PC-3 (cell line): ENCODE results near the gene LOX. TPM values are rescaled to one million over a fixed set of nuclear protein-coding genes. Genes with fewer than 3 reads are reported as not detected.

Source experiments
- ATAC-seq: fragments of 200-7000 bp; cut with Tn5 transposase; 2 replicates; pipeline ENCODE4 v1.9.1; 2020; ENCODE audit warnings: mild to moderate bottlenecking, moderate library complexity
- Bru-seq: library from RNA; stranded (reverse); fragments of 400-500 nt; gene quantifications from one replicate; lab custom pipeline; 2021; lab: Mats Ljungman, UMichigan
- BruChase-seq, 2 experiments: library from RNA; stranded (reverse); fragments of 400-500 nt; gene quantifications; one replicate each; lab custom pipeline; 2021; lab: Mats Ljungman, UMichigan
- BruUV-seq: library from RNA; stranded (reverse); fragments of 400-500 nt; replicated peaks from 2 replicates; lab custom pipeline; 2021; lab: Mats Ljungman, UMichigan
- CTCF ChIA-PET: fragments of 300-600 bp; sonication (Branson Sonifier 250); formaldehyde crosslinking; loops from one replicate; lab custom pipeline; 2022; ENCODE audit warnings: antibody characterized with exemption; lab: Charles Lee
- POLR2A ChIA-PET: fragments of 300-600 bp; sonication (Branson Sonifier 250); formaldehyde crosslinking; loops from one replicate; lab custom pipeline; 2022; ENCODE audit warnings: antibody characterized with exemption; ENCODE audit not compliant: unreplicated experiment; lab: Charles Lee
- DNase-seq: peaks from one replicate; pipeline ENCODE4 v3.0.0-alpha.2; 2015
- H2AFZ ChIP-seq: fragments of 300-600 bp; sonication (generic); 2 replicates; pipeline ENCODE4 v1.6.0; 2016; ENCODE audit warnings: antibody characterized with exemption, low read length
- H3F3A ChIP-seq: fragments of 300-600 bp; sonication (generic); one replicate; pipeline ENCODE4 v1.6.0; 2017; ENCODE audit warnings: antibody characterized with exemption, low read length, control low read depth, mild to moderate bottlenecking; ENCODE audit not compliant: unreplicated experiment
- H3K27ac ChIP-seq: fragments of 300-600 bp; sonication (generic); 2 replicates; pipeline ENCODE4 v1.5.1; 2016; ENCODE audit warnings: mild to moderate bottlenecking, low read length
- H3K27me3 ChIP-seq: fragments of 300-600 bp; sonication (generic); 2 replicates; pipeline ENCODE4 v1.6.1; 2016; ENCODE audit warnings: low read length, mixed read lengths
- H3K36me3 ChIP-seq: fragments of 300-600 bp; sonication (generic); 2 replicates; pipeline ENCODE4 v1.6.1; 2016; ENCODE audit warnings: low read depth, mixed run types, low read length, mixed read lengths
- H3K4me1 ChIP-seq: fragments of 300-600 bp; sonication (generic); 2 replicates; pipeline ENCODE4 v1.5.1; 2016; ENCODE audit warnings: low read length; ENCODE audit not compliant: insufficient read depth
- H3K4me2 ChIP-seq: fragments of 300-600 bp; sonication (generic); 2 replicates; pipeline ENCODE4 v1.6.0; 2016; ENCODE audit warnings: low read length
- H3K4me3 ChIP-seq: fragments of 300-600 bp; sonication (generic); 2 replicates; pipeline ENCODE4 v1.5.1; 2016; ENCODE audit warnings: mild to moderate bottlenecking, low read length, mixed read lengths
- H3K79me2 ChIP-seq: fragments of 300-600 bp; sonication (generic); 2 replicates; pipeline ENCODE4 v1.6.1; 2017; ENCODE audit warnings: low read length, mixed read lengths
- H3K9ac ChIP-seq: fragments of 300-600 bp; sonication (generic); 2 replicates; pipeline ENCODE4 v1.6.0; 2016; ENCODE audit warnings: mild to moderate bottlenecking, low read length
- H3K9me2 ChIP-seq: fragments of 300-600 bp; sonication (generic); replicated peaks from 2 replicates; pipeline ENCODE4 v1.6.1; 2016; ENCODE audit warnings: mixed run types, low read length, mixed read lengths
- H3K9me3 ChIP-seq: fragments of 300-600 bp; sonication (generic); 2 replicates; pipeline ENCODE4 v1.6.1; 2016; ENCODE audit warnings: low read length, mixed read lengths
- H4K20me1 ChIP-seq: fragments of 300-600 bp; sonication (generic); 2 replicates; pipeline ENCODE4 v1.6.1; 2016; ENCODE audit warnings: low read length, mixed read lengths
- CTCF ChIP-seq: fragments of 300-600 bp; sonication (generic); conservative IDR thresholded peaks from 2 replicates; pipeline ENCODE4 v1.5.1; 2017; ENCODE audit warnings: antibody characterized with exemption, low read depth, mild to moderate bottlenecking, low read length
- EZH2 ChIP-seq: fragments of 300-600 bp; sonication (generic); IDR thresholded peaks from one replicate; pipeline ENCODE4 v1.6.1; 2017; ENCODE audit warnings: antibody characterized with exemption, mild to moderate bottlenecking, low read length; ENCODE audit not compliant: unreplicated experiment
- EZH2phosphoT487 ChIP-seq: fragments of 300-600 bp; sonication (generic); IDR thresholded peaks from 2 replicates; pipeline ENCODE4 v1.6.1; 2018; ENCODE audit warnings: mild to moderate bottlenecking, antibody characterized with exemption, low read length, borderline replicate concordance
- intact Hi-C: fragments of 100-400 bp; cut with micrococcal nuclease; formaldehyde crosslinking; loops from 2 replicates; pipeline ENCODE4 v1.9.0; 2023
- long read RNA-seq: library from polyadenylated mRNA; unstranded; transcript quantifications from one replicate; pipeline ENCODE4 v2.0.0, GENCODE V29; 2021; ENCODE audit not compliant: unreplicated experiment
- total RNA-seq: library from RNA; depleted of rRNA; stranded (reverse); fragments of >200 nt; gene quantifications from 2 replicates; pipeline ENCODE4 v1.2.3, GENCODE V29; 2014; rRNA removed

The LOX gene
- total RNA-seq (0.18 and 0.23 TPM in 2 replicates), Bru-seq, nascent RNA (percentile 25 among the genes with signal in this experiment), BruChase-seq, experiment 1, labeled RNA remaining after a 6-hour chase (percentile 28 among the genes with signal in this experiment), BruChase-seq, experiment 2, labeled RNA remaining after a 2-hour chase (percentile 34 among the genes with signal in this experiment)
- long read RNA-seq, full-length matches to known transcripts: 4 of 5 reads
- long read RNA-seq, partial matches to known transcripts: 0 of 5 reads
- long read RNA-seq, other reads (novel, unspliced or antisense): 1 of 5 reads

- H3K27ac ChIP-seq: 0 out of 2 replicates have a peak within 1 kb of the TSS, but pooled peaks have one; percentile 26
- no TSS peak for BruUV-seq
- DNase-seq (peak; percentile 54), ATAC-seq (peak; percentile 58)
- H3K9ac ChIP-seq: peak within 1 kb of the TSS; percentile 33
- intact Hi-C loops: no loop called here
- CTCF ChIA-PET: interaction anchor here (0.6 to 3.1 kb wide), 4 partner anchors 85 to 1120 kb away, joined by 3 to 15 read pairs (median 3); no protein-coding TSS in a partner anchor
- H3K9me2 ChIP-seq: no peaks in the 10 kb centered on the region
- no peaks in the 10 kb centered on the region for H3K36me3 ChIP-seq
- H3K4me2 ChIP-seq: peak within 1 kb of the TSS; percentile 99
- H3K4me1 ChIP-seq: peaks cover 10% of the 10 kb centered on the region; the same call in 1 of the 2 replicates
- H3K27me3 ChIP-seq: no peaks in the 10 kb centered on the region
- H4K20me1 ChIP-seq: no peaks in the 10 kb centered on the region
- H3K4me3 ChIP-seq: peak within 1 kb of the TSS; percentile 76
- H2AFZ ChIP-seq: peak within 1 kb of the TSS; percentile 89
- H3K79me2 ChIP-seq: no peaks in the 10 kb centered on the region
- H3K9me3 ChIP-seq: no peaks in the 10 kb centered on the region
- TF ChIP-seq CTCF (no peak), EZH2phosphoT487 (no peak), EZH2 (no peak)
- POLR2A ChIA-PET: interaction anchor here (0.6 kb wide), 1 partner anchor 36 kb away, joined by 4 read pairs; no protein-coding TSS in a partner anchor
- no peaks in the 10 kb centered on the region for H3F3A ChIP-seq
Measured at GRCh38 chr5:122078116-122079110, at the start of gene LOX. Gene LOX (minus strand): TSS chr5:122078259. CDS start chr5:122077985, 274 bp downstream.

GRCh38 chr5:122126756-122127321, 48.8 kb upstream of the LOX start:
- intact Hi-C loops: no loop called here
- no peak overlapping the region for H2AFZ ChIP-seq
- DNase-seq (no peak), ATAC-seq (no peak)
- BruUV-seq: no TSS peak
- H3K4me3 ChIP-seq: no peak overlapping the region
- H3K79me2 ChIP-seq: no peaks in the 10 kb centered on the region
- H3K27ac ChIP-seq: no peak overlapping the region
- H3K9ac ChIP-seq: no peak overlapping the region
- no peaks in the 10 kb centered on the region for H3K9me3 ChIP-seq
- POLR2A ChIA-PET: no interaction called here
- H3K4me2 ChIP-seq: no peak overlapping the region
- no peaks in the 10 kb centered on the region for H4K20me1 ChIP-seq
- H3K27me3 ChIP-seq: no peaks in the 10 kb centered on the region
- peaks cover 6% of the 10 kb centered on the region for H3K4me1 ChIP-seq
- no peaks in the 10 kb centered on the region for H3K36me3 ChIP-seq
- TF ChIP-seq CTCF (no peak), EZH2 (no peak), EZH2phosphoT487 (no peak)
- no peaks in the 10 kb centered on the region for H3F3A ChIP-seq
- CTCF ChIA-PET: no interaction called here
- H3K9me2 ChIP-seq: no peaks in the 10 kb centered on the region
